HepG2 (cell line): ENCODE data around the gene NME2. TPM values are rescaled to one million over a fixed set of nuclear protein-coding genes. Genes with fewer than 3 reads are reported as not detected.
A peak's percentile ranks its signal among the peaks of the same experiment; 100 is the strongest.

Experiments used
- CHD2 ChIP-seq: IDR thresholded peaks from 2 replicates; pipeline ENCODE4 v1.6.1; 2011; ENCODE audit warnings: low read depth, low read length, improper control_type of control experiment
- FOXO1 ChIP-seq: sonication (generic); formaldehyde crosslinking; IDR thresholded peaks from 2 replicates; pipeline ENCODE4 v1.4.0; 2020; ENCODE audit warnings: missing genetic modification reagents
- KDM6A ChIP-seq: IDR thresholded peaks from 2 replicates; pipeline ENCODE4 v1.6.1; 2016; ENCODE audit warnings: low read depth
- KMT2A ChIP-seq: sonication (generic); formaldehyde crosslinking; IDR thresholded peaks from 2 replicates; pipeline ENCODE4 v1.4.0; 2020; ENCODE audit warnings: missing genetic modification reagents
- MTA3 ChIP-seq: sonication (generic); formaldehyde crosslinking; IDR thresholded peaks from 2 replicates; pipeline ENCODE4 v1.4.0; 2020; ENCODE audit warnings: missing genetic modification reagents
- RFX3 ChIP-seq: IDR thresholded peaks from 2 replicates; pipeline ENCODE4 v1.6.1; 2016; ENCODE audit warnings: missing biosample characterization, missing genetic modification reagents
- RFX5 ChIP-seq: IDR thresholded peaks from 2 replicates; pipeline ENCODE4 v1.6.1; 2011; ENCODE audit warnings: low read depth, low read length, improper control_type of control experiment
- RXRB ChIP-seq: IDR thresholded peaks from 2 replicates; pipeline ENCODE4 v1.6.1; 2016; ENCODE audit warnings: borderline replicate concordance, missing genetic modification reagents, missing compliant biosample characterization
- SIN3A ChIP-seq: IDR thresholded peaks from 2 replicates; pipeline ENCODE4 v1.6.1; 2011; ENCODE audit warnings: low read depth, mild to moderate bottlenecking, control low read depth, low read length, borderline replicate concordance
- SUZ12 ChIP-seq: fragments of 150-350 bp; IDR thresholded peaks from 2 replicates; pipeline ENCODE4 v1.6.1; 2014; ENCODE audit warnings: low read depth, low read length
- ZBTB38 ChIP-seq: sonication (generic); formaldehyde crosslinking; IDR thresholded peaks from 2 replicates; pipeline ENCODE4 v1.5.1; 2020; ENCODE audit warnings: mild to moderate bottlenecking, missing genetic modification reagents
- ZFAT ChIP-seq: sonication (generic); formaldehyde crosslinking; conservative IDR thresholded peaks from 2 replicates; pipeline ENCODE4 v1.8.1; 2023; ENCODE audit warnings: missing genetic modification reagents, inconsistent platforms
- ZMYM3 ChIP-seq: sonication (generic); formaldehyde crosslinking; IDR thresholded peaks from 2 replicates; pipeline ENCODE4 v1.5.1; 2020; ENCODE audit warnings: mild to moderate bottlenecking, missing genetic modification reagents
- ZNF3 ChIP-seq: IDR thresholded peaks from 2 replicates; pipeline ENCODE4 v1.7.0; 2017; ENCODE audit warnings: inconsistent platforms
- ZNF354B ChIP-seq: sonication (generic); formaldehyde crosslinking; IDR thresholded peaks from 2 replicates; pipeline ENCODE4 v1.8.0; 2022; ENCODE audit warnings: mild to moderate bottlenecking, missing genetic modification reagents
- ZNF605 ChIP-seq: sonication (generic); formaldehyde crosslinking; IDR thresholded peaks from 2 replicates; pipeline ENCODE4 v1.8.0; 2022; ENCODE audit warnings: mild to moderate bottlenecking, missing genetic modification reagents
- ZSCAN30 ChIP-seq: sonication (generic); formaldehyde crosslinking; IDR thresholded peaks from 2 replicates; pipeline ENCODE4 v1.5.0; 2020; ENCODE audit warnings: mild to moderate bottlenecking, missing genetic modification reagents
- polyA plus RNA-seq, 8 experiments: library from polyadenylated mRNA; depleted of rRNA in 3 of 8; stranded (reverse) in 7 of 8; unstranded in 1 of 8; fragments of >200 nt; fragmentation: Illumina TruSeq in 4 of 8; extraction: Trizol in 4 of 8; gene quantifications; 2 replicates each; pipeline versions ENCODE4 v1.2.1 to v1.2.3, GENCODE V29; 2011 to 2016; ENCODE audit warnings: low read depth in 4 of 8, missing spikeins in 1 of 8, mixed read lengths in 1 of 8; ENCODE audit not compliant: insufficient read depth in 1 of 8
- total RNA-seq, 5 experiments: library from RNA; depleted of rRNA; stranded (reverse); fragments of >200 nt; fragmentation: Illumina TruSeq; extraction: Trizol; gene quantifications; 2 replicates each; pipeline ENCODE4 v1.2.3, GENCODE V29; 2016; ENCODE audit warnings: low read depth in 1 of 5
- TF ChIP-seq, protein P1 (sequence below): sonication (generic); formaldehyde crosslinking; IDR thresholded peaks from 2 replicates; pipeline ENCODE4 v1.8.1; 2023; ENCODE audit warnings: mild to moderate bottlenecking, missing genetic modification reagents
- TF ChIP-seq, protein P2 (sequence below): sonication (generic); formaldehyde crosslinking; IDR thresholded peaks from 2 replicates; pipeline ENCODE4 v1.4.0; 2020; ENCODE audit warnings: missing genetic modification reagents
- TF ChIP-seq, protein P3 (sequence below): sonication (generic); formaldehyde crosslinking; IDR thresholded peaks from 2 replicates; pipeline ENCODE4 v1.5.0; 2020; ENCODE audit warnings: missing genetic modification reagents, mild to moderate bottlenecking, borderline replicate concordance
- TF ChIP-seq, protein P4 (sequence below): IDR thresholded peaks from 2 replicates; pipeline ENCODE4 v1.6.1; 2016
- TF ChIP-seq, protein P5 (sequence below): sonication (generic); formaldehyde crosslinking; IDR thresholded peaks from 2 replicates; pipeline ENCODE4 v1.9.0; 2021; ENCODE audit warnings: missing genetic modification reagents, borderline replicate concordance

The NME2 gene
- total and polyA plus RNA-seq, 2 of the 13 experiments (the other 11 are each of a cell fraction or from before 2014, with no cell fraction given), result 790 to 1,213 TPM

- TF ChIP-seq ZNF3 (CRISPR knock-in tag) (no peak), RFX3 (CRISPR knock-in tag) (no peak), KDM6A (CRISPR knock-in tag) (no peak), ZNF354B (CRISPR knock-in tag) (no peak), ZSCAN30 (no peak), ZBTB38 (CRISPR knock-in tag) (no peak), FOXO1 (CRISPR knock-in tag) (no peak), RFX5 (no peak), SIN3A (peak; percentile 83; the same call in 1 of the 2 replicates), SUZ12 (no peak), ZFAT (CRISPR knock-in tag) (no peak), MTA3 (CRISPR knock-in tag) (no peak), RXRB (CRISPR knock-in tag) (peak; percentile 65), ZMYM3 (CRISPR knock-in tag) (no peak), ZNF605 (CRISPR knock-in tag) (peak; percentile 65; the same call in 1 of the 2 replicates), KMT2A (CRISPR knock-in tag) (no peak), CHD2 (no peak)
- TF ChIP-seq, protein P1, sequence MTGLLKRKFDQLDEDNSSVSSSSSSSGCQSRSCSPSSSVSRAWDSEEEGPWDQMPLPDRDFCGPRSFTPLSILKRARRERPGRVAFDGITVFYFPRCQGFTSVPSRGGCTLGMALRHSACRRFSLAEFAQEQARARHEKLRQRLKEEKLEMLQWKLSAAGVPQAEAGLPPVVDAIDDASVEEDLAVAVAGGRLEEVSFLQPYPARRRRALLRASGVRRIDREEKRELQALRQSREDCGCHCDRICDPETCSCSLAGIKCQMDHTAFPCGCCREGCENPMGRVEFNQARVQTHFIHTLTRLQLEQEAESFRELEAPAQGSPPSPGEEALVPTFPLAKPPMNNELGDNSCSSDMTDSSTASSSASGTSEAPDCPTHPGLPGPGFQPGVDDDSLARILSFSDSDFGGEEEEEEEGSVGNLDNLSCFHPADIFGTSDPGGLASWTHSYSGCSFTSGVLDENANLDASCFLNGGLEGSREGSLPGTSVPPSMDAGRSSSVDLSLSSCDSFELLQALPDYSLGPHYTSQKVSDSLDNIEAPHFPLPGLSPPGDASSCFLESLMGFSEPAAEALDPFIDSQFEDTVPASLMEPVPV (CRISPR knock-in tag), result no peak
- TF ChIP-seq, protein P2, sequence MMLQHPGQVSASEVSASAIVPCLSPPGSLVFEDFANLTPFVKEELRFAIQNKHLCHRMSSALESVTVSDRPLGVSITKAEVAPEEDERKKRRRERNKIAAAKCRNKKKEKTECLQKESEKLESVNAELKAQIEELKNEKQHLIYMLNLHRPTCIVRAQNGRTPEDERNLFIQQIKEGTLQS, result no peak
- TF ChIP-seq, protein P3, sequence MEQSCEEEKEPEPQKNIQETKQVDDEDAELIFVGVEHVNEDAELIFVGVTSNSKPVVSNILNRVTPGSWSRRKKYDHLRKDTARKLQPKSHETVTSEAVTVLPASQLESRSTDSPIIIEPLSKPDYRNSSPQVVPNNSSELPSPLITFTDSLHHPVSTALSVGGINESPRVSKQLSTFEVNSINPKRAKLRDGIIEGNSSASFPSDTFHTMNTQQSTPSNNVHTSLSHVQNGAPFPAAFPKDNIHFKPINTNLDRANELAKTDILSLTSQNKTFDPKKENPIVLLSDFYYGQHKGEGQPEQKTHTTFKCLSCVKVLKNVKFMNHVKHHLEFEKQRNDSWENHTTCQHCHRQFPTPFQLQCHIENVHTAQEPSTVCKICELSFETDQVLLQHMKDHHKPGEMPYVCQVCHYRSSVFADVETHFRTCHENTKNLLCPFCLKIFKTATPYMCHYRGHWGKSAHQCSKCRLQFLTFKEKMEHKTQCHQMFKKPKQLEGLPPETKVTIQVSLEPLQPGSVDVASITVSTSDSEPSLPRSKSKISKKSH (CRISPR knock-in tag), result no peak
- TF ChIP-seq, protein P4, sequence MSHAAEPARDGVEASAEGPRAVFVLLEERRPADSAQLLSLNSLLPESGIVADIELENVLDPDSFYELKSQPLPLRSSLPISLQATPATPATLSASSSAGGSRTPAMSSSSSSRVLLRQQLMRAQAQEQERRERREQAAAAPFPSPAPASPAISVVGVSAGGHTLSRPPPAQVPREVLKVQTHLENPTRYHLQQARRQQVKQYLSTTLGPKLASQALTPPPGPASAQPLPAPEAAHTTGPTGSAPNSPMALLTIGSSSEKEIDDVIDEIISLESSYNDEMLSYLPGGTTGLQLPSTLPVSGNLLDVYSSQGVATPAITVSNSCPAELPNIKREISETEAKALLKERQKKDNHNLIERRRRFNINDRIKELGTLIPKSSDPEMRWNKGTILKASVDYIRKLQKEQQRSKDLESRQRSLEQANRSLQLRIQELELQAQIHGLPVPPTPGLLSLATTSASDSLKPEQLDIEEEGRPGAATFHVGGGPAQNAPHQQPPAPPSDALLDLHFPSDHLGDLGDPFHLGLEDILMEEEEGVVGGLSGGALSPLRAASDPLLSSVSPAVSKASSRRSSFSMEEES (CRISPR knock-in tag), result no peak
- TF ChIP-seq, protein P5, sequence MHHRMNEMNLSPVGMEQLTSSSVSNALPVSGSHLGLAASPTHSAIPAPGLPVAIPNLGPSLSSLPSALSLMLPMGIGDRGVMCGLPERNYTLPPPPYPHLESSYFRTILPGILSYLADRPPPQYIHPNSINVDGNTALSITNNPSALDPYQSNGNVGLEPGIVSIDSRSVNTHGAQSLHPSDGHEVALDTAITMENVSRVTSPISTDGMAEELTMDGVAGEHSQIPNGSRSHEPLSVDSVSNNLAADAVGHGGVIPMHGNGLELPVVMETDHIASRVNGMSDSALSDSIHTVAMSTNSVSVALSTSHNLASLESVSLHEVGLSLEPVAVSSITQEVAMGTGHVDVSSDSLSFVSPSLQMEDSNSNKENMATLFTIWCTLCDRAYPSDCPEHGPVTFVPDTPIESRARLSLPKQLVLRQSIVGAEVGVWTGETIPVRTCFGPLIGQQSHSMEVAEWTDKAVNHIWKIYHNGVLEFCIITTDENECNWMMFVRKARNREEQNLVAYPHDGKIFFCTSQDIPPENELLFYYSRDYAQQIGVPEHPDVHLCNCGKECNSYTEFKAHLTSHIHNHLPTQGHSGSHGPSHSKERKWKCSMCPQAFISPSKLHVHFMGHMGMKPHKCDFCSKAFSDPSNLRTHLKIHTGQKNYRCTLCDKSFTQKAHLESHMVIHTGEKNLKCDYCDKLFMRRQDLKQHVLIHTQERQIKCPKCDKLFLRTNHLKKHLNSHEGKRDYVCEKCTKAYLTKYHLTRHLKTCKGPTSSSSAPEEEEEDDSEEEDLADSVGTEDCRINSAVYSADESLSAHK (CRISPR knock-in tag), result no peak
These were observed 47.6 kb upstream of the NME2 start (continued) for GRCh38 chr17:51118330-51119195.
